Lung (tissue), 16 donors: Measurements from ENCODE around the gene COQ10B. TPM values are rescaled to one million over a fixed set of nuclear protein-coding genes. Genes with fewer than 3 reads are reported as not detected.

Source experiments
- ATAC-seq: fragments of 200-7000 bp; cut with Tn5 transposase; one replicate; pipeline ENCODE4 v1.9.1; 2020; ENCODE audit warnings: moderate number of reproducible peaks; ENCODE audit not compliant: insufficient read depth, low FRiP score
- DNase-seq, 3 donors: peaks; one replicate each; pipeline ENCODE4 v3.0.0-alpha.2; 2013 to 2017
- H3K27ac ChIP-seq, 2 donors: one replicate each; pipeline ENCODE4 v1.5.1; 2013; ENCODE audit warnings: mild to moderate bottlenecking in 2 of 2, moderate library complexity in 2 of 2, control low read depth in 1 of 2, inconsistent platforms in 1 of 2, low read depth in 1 of 2, low read length in 1 of 2
- H3K27me3 ChIP-seq, 3 donors: one replicate each; pipeline ENCODE4 v1.5.1; 2013; ENCODE audit warnings: low read length in 2 of 3; ENCODE audit not compliant: control insufficient read depth in 3 of 3, insufficient read depth in 3 of 3
- H3K36me3 ChIP-seq, 4 donors: one replicate each; pipeline ENCODE4 v1.5.1; 2013; ENCODE audit warnings: low read length in 4 of 4, mild to moderate bottlenecking in 1 of 4, moderate library complexity in 1 of 4; ENCODE audit not compliant: control insufficient read depth in 4 of 4, insufficient read depth in 4 of 4
- H3K4me1 ChIP-seq, 5 donors: one replicate each; pipeline ENCODE4 v1.5.1; 2013; ENCODE audit warnings: low read length in 5 of 5, mild to moderate bottlenecking in 2 of 5, moderate library complexity in 1 of 5; ENCODE audit not compliant: control insufficient read depth in 5 of 5, insufficient read depth in 5 of 5
- H3K4me3 ChIP-seq: one replicate; pipeline ENCODE4 v1.5.1; 2013; ENCODE audit warnings: mild to moderate bottlenecking, control low read depth, moderate library complexity
- H3K9ac ChIP-seq, 2 donors: one replicate each; pipeline ENCODE4 v1.5.1; 2013; ENCODE audit warnings: low read length in 2 of 2, control low read depth in 1 of 2; ENCODE audit not compliant: insufficient read depth in 1 of 2
- H3K9me3 ChIP-seq, 4 donors: one replicate each; pipeline ENCODE4 v1.5.1; 2013; ENCODE audit warnings: low read length in 3 of 4, mild to moderate bottlenecking in 1 of 4, moderate library complexity in 1 of 4; ENCODE audit not compliant: control insufficient read depth in 4 of 4, insufficient read depth in 3 of 4
- CTCF ChIP-seq: IDR thresholded peaks from 2 replicates; pipeline ENCODE4 v1.5.1; 2012; ENCODE audit warnings: mild to moderate bottlenecking; ENCODE audit errors: control extremely low read depth, extremely low read depth
- WGBS, 2 donors: extraction: QIAGEN DNeasy Blood & Tissue Kit; methylation state at CpG; one replicate each; pipeline ENCODE4 v1.1.7; 2013; 5-methylcytosine and 5-hydroxymethylcytosine counted together
- long read RNA-seq, 5 donors: transcript quantifications; one replicate each; lab custom pipeline, GENCODE V29; 2026
- polyA plus RNA-seq, 2 donors: library from polyadenylated mRNA; stranded (reverse); fragments of 200-250 nt; gene quantifications; one replicate each; pipeline ENCODE4 v1.2.1, GENCODE V29; 2013
- total RNA-seq, 2 donors: library from RNA; depleted of rRNA in 1 of 2; stranded (reverse); fragments of >200 nt in 1 of 2; gene quantifications; one replicate each; pipeline ENCODE4 v1.2.1, GENCODE V29; 2014 to 2021
- donor health status: control.
- donor health status: control.
- donor health status: Bipolar disorder and iron deficiency.
- donor health status: healthy.
- donor health status: DM: yes; HTN: yes; CAD: no.

The COQ10B gene
- total RNA-seq, result 10 to 100 TPM; 18.3 to 26.8 TPM
- 10 to 100 TPM; 13.3 to 23.5 TPM for polyA plus RNA-seq
- long read RNA-seq, donor 1, partial matches to known transcripts, result 569 of 582 reads
- long read RNA-seq, donor 1, other reads (novel, unspliced or antisense), result 9 of 582 reads
- long read RNA-seq, donor 2, partial matches to known transcripts, result 0 of 3 reads
- long read RNA-seq, donor 2, other reads (novel, unspliced or antisense), result 0 of 3 reads
- long read RNA-seq, donor 3, partial matches to known transcripts, result 0 of 2 reads
- long read RNA-seq, donor 3, other reads (novel, unspliced or antisense), result 0 of 2 reads
- long read RNA-seq, donor 4, partial matches to known transcripts, result 8 of 11 reads
- long read RNA-seq, donor 4, other reads (novel, unspliced or antisense), result 0 of 11 reads
- long read RNA-seq, donor 5, transcript COQ10B-201 (5 exons, 2,239 nt), result major isoform, 11 of 748 reads
- long read RNA-seq, donor 5, partial matches to known transcripts, result 539 of 748 reads
- long read RNA-seq, donor 5, other reads (novel, unspliced or antisense), result 197 of 748 reads

DNA sequence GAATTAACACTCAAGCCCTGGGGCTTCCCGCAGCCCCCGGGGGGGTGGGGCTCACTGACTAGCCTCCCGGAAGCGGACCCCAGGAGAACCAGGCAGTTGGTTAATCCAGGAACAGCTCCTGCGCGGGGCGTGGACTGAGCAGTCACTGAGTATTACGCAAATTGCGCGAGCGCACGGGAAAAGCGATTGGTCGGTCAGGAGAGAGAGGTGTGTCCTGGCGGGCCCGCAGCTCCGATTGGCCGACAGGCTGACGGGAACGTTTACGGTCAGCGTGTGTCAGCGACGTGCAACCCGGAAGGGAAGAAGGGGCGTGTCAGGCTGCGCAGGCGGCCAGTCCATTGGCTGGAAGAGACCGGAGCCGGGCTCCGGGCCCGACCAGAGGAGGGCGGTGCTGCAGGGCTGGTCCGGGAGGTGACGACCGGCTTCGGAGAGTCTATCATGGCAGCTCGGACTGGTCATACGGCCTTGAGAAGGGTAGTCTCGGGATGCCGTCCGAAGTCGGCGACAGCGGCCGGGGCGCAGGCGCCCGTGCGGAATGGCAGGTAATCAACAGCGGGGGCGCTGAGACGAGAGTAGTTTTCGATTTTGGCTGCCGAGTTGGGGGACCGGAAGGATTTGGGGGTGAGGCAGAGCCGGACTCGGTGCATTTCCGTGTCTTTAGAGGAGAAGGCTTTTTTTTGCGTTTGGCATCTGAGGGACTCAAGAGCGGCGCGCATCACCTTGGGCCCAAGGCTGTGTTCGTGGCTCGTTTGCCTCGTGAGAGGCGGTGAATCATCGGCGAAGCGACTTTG is at the start of gene COQ10B:
TSS of gene COQ10B (plus strand) at position 430 of the 791 bp plus-strand sequence. CDS start at position 439, 9 bp downstream.
- Histone ChIP-seq H3K4me1 (peaks cover 1 to 12% (median 6%) of the 10 kb centered on the region in 5 donors), H3K27ac (peak within 1 kb of the TSS; percentile 98 to 100), H3K36me3 (no peaks in the 10 kb centered on the region), H3K9ac (peak within 1 kb of the TSS; percentile 97 to 98), H3K4me3 (peak within 1 kb of the TSS; percentile 86), H3K9me3 (no peaks in the 10 kb centered on the region), H3K27me3 (no peaks in the 10 kb centered on the region)
- ATAC-seq, result peak; percentile 98
- peak; percentile 100 for DNase-seq
- peak; percentile 8 for TF ChIP-seq CTCF
- WGBS, 2 donors, result 0% methylated on average over 68 to 70 of the region's 70 CpGs

GRCh38 chr2:197405582-197405981 is 47.8 kb upstream of the COQ10B start:
- ATAC-seq (no peak), DNase-seq (no peak)
- H3K9me3 ChIP-seq, result no peaks in the 10 kb centered on the region
- peaks cover 30 to 72% (median 57%) of the 10 kb centered on the region in 4 donors for H3K36me3 ChIP-seq
- no peak overlapping the region for H3K4me3 ChIP-seq
- TF ChIP-seq CTCF, result no peak
- no peak overlapping the region for H3K9ac ChIP-seq
- H3K27ac ChIP-seq, result no peak overlapping the region
- no peaks in the 10 kb centered on the region for H3K4me1 ChIP-seq
- WGBS, 2 donors, result 88 to 93% methylated on average over 2 of the region's 2 CpGs
- H3K27me3 ChIP-seq, result no peaks in the 10 kb centered on the region

GRCh38 chr2:197414039-197414438 is 39.3 kb upstream of the COQ10B start:
- no peak overlapping the region for H3K4me3 ChIP-seq
- H3K36me3 ChIP-seq, result peaks cover 35 to 60% (median 41%) of the 10 kb centered on the region in 4 donors
- no peaks in the 10 kb centered on the region for H3K9me3 ChIP-seq
- no peak for TF ChIP-seq CTCF
- WGBS, 2 donors, result 92 to 95% methylated on average over 5 of the region's 5 CpGs
- no peak for ATAC-seq
- DNase-seq, result no peak
- peaks cover 0 to 4% (median 0%) of the 10 kb centered on the region in 5 donors for H3K4me1 ChIP-seq
- H3K27me3 ChIP-seq, result no peaks in the 10 kb centered on the region
- H3K9ac ChIP-seq, result no peak overlapping the region
- no peak overlapping the region for H3K27ac ChIP-seq
